Activated T-cell treated with anti-CD3 and anti-CD28 coated beads, Interleukin-2, amount 50 U/mL, for 72 hours (primary cell): Measurements from ENCODE around the gene PNMA3. TPM values are rescaled to one million over a fixed set of nuclear protein-coding genes. Genes with fewer than 3 reads are reported as not detected.
"Not testable (repeated sequence)": the region's sequence is repeated elsewhere in the genome, so short reads cannot be mapped to it uniquely, and the experiment has no call there.

Experiments used
- ATAC-seq, 2 donors: fragments of 150-1000 bp; cut with Tn5 transposase; replicated peaks in 1 of 2; 2 replicates each; pipeline ENCODE4 v1.10.0; 2021; ENCODE audit warnings: moderate library complexity in 2 of 2, mild to moderate bottlenecking in 1 of 2
- DNase-seq, 2 donors: peaks; one replicate each; pipeline ENCODE4 v3.0.0; 2021 to 2022; ENCODE audit warnings: mixed read lengths in 1 of 2
- H3K27ac Mint-ChIP-seq: one replicate; pipeline ENCODE4 v1.8.0; 2022; ENCODE audit warnings: mild to moderate bottlenecking, moderate library complexity, mixed read lengths
- H3K27me3 Mint-ChIP-seq: one replicate; pipeline ENCODE4 v1.8.0; 2022; ENCODE audit warnings: low read depth, mixed read lengths
- H3K36me3 Mint-ChIP-seq, 2 donors: one replicate each; pipeline ENCODE4 v1.8.0; 2022; ENCODE audit warnings: mixed read lengths in 2 of 2, mild to moderate bottlenecking in 1 of 2; ENCODE audit not compliant: insufficient read depth in 2 of 2
- H3K4me1 Mint-ChIP-seq: one replicate; pipeline ENCODE4 v1.8.0; 2022; ENCODE audit warnings: low read depth, mixed read lengths
- H3K4me3 Mint-ChIP-seq, 2 donors: one replicate each; pipeline ENCODE4 v1.8.0; 2022; ENCODE audit warnings: mild to moderate bottlenecking in 2 of 2, mixed read lengths in 2 of 2, moderate library complexity in 2 of 2
- H3K9me3 Mint-ChIP-seq, 2 donors: one replicate each; pipeline ENCODE4 v1.8.0; 2022; ENCODE audit warnings: mixed read lengths in 2 of 2
- total RNA-seq, 2 donors: library from RNA; stranded (reverse); gene quantifications; one replicate each; pipeline ENCODE4 v1.2.3, GENCODE V29; 2022

Gene PNMA3, protein sequence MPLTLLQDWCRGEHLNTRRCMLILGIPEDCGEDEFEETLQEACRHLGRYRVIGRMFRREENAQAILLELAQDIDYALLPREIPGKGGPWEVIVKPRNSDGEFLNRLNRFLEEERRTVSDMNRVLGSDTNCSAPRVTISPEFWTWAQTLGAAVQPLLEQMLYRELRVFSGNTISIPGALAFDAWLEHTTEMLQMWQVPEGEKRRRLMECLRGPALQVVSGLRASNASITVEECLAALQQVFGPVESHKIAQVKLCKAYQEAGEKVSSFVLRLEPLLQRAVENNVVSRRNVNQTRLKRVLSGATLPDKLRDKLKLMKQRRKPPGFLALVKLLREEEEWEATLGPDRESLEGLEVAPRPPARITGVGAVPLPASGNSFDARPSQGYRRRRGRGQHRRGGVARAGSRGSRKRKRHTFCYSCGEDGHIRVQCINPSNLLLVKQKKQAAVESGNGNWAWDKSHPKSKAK
- total RNA-seq: 1 to 10 TPM; 1.3 to 2.2 TPM

DNA sequence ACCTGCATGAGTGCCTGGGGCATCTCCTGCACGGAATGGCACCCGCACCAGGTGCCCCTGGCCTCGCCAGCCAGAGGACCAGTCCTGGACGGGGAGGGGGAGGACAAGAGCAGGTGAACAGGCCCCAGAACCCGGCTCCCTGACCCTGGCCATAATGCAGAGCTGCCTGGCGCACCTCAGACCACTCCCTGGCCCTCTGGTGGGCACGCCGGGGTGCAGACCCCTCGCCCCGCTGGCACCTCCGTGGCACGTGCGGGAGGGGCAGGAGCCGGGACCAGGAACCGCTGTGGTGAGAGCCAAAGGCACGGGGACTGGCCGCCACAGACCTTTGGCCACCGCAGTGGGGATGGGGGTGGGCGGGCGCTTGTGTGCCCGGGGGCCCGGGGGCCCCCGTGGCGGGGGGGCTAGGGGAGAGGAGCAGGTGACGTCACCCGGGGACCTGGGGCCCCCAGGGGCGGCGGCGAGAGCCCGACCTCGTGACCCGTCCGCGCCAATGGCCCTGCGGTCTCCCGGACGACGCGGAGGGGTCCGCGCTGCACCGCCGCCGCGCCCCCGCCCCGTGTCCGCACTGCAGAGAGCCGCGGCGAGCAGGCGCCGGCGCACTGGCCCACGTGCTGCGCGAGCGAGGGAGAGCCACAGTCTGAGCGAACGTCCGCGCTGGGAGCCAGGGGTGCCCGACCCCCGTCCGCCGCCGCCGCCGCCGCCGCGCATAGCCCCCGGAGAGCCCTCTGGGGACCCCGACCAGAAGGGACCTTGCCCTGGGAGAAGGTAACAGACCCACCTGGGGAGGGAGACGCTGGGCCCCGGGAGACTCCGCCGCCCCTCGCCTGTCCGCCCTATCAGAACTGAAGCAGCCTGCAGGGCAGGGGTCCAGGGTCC lies at the start of gene PNMA3:
PNMA3 (plus strand) TSS at position 600 of the 879 bp plus-strand sequence. CDS start 586 bp downstream, outside the sequence.
- no peaks in the 10 kb centered on the region for H3K36me3 Mint-ChIP-seq
- ATAC-seq (peak; percentile 40 to 49), DNase-seq (no peak)
- no peaks in the 10 kb centered on the region for H3K4me1 Mint-ChIP-seq
- peak within 1 kb of the TSS; percentile 16 to 51 for H3K4me3 Mint-ChIP-seq
- H3K27me3 Mint-ChIP-seq: no peaks in the 10 kb centered on the region
- no peaks in the 10 kb centered on the region for H3K9me3 Mint-ChIP-seq
- H3K27ac Mint-ChIP-seq: no peak within 1 kb of the TSS

DNA sequence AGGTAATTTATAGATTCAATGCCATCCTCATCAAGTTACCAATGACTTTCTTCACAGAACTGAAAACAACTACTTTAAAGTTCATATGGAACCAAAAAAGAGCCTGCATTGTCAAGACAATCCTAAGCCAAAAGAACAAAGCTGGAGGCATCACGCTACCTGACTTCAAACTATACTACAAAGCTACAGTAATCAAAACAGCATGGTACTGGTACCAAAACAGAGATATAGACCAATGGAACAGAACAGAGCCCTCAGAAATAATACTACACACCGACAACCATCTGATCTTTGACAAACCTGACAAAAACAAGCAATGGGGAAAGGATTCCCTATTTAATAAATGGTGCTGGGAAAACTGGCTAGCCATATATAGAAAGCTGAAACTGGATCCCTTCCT lies 39.1 kb upstream of the PNMA3 start:
- not testable (repeated sequence) for H3K36me3 Mint-ChIP-seq, ATAC-seq, H3K4me3 Mint-ChIP-seq, DNase-seq, H3K27ac Mint-ChIP-seq, H3K9me3 Mint-ChIP-seq, H3K4me1 Mint-ChIP-seq
- H3K27me3 Mint-ChIP-seq: peaks cover 49% of the 10 kb centered on the region

DNA sequence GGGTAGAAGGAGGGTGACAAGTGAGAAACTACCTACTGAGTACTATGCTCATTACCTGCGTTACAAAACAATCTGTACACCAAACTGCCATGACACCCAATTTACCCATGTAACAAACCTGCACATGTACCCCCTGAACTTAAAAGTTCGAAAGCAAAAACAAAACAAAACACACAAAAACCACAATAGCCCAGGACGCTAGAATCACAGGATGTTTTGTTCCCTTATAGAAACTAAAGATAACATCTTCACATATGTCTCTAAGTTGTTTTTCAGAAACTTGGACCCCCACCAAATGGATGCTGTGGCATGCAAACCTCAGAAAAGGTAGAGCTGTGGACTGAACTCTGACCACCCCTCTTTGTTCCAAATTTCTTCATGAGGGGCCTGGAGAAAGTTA lies 37.1 kb upstream of the PNMA3 start:
- H3K27me3 Mint-ChIP-seq: peaks cover 38% of the 10 kb centered on the region
- H3K36me3 Mint-ChIP-seq: peaks cover 2 to 6% of the 10 kb centered on the region in 2 donors
- peaks cover 0 to 3% of the 10 kb centered on the region in 2 donors for H3K9me3 Mint-ChIP-seq
- H3K4me1 Mint-ChIP-seq: no peaks in the 10 kb centered on the region
- DNase-seq (no peak), ATAC-seq (no peak)
- H3K27ac Mint-ChIP-seq: no peak overlapping the region
- no peak overlapping the region for H3K4me3 Mint-ChIP-seq

DNA sequence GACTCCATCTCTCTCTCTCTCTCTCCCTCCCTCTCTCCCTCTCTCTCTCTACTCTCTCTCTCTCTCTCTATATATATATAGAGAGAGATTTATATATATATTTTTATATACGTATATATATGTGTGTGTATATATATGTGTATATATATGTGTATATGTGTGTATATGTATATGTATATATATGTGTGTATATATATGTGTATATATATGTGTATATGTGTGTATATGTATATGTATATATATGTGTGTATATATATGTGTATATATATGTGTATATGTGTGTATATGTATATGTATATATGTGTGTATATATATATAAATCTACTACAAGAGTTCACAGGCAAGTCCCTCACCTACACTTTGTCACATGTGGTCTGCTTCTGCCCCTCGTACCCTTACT lies 29.8 kb upstream of the PNMA3 start:
- DNase-seq, H3K27me3 Mint-ChIP-seq, H3K36me3 Mint-ChIP-seq, ATAC-seq, H3K9me3 Mint-ChIP-seq, H3K4me3 Mint-ChIP-seq, H3K4me1 Mint-ChIP-seq, H3K27ac Mint-ChIP-seq: not testable (repeated sequence)

DNA sequence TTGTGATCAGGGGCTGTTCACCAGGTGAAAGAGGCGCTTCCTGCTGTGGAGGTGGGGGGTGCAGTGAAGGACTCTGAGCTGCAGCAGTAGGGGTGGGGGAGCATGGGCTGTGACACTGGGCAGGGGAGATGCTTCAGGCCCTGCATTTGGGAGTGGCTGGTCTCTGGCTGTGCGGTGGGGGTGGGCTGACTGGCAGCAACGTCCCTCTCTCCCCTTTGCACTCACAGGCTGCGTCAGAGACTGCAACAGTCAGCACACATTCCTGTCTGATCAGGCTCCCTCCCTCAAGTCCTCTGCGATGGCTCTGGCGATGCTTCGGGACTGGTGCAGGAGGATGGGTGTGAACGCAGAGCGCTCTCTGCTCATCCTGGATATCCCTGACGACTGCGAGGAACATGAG lies 27.8 kb upstream of the PNMA3 start:
- not testable (repeated sequence) for H3K4me3 Mint-ChIP-seq, H3K4me1 Mint-ChIP-seq, H3K27ac Mint-ChIP-seq, DNase-seq, ATAC-seq, H3K9me3 Mint-ChIP-seq, H3K36me3 Mint-ChIP-seq
- H3K27me3 Mint-ChIP-seq: peaks cover 11% of the 10 kb centered on the region

DNA sequence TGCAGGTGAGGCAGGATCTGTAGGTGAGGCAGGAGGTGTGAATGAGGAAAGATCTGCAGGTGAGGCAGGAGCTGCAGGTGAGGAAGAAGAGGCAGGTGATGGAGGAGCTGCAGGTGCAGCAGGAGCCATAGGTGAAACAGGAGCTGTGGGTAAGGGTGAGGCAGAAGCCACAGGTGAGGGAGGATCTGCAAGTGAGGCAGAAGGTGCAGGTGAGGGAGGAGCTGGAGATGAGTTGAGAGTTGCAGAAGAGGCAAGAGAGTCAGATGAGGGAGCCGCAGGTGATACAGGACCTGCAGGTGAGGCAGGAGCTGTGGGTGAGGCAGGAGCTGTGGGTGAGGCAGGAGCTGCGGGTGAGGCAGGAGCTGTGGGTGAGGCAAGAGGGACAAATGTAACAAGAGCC lies 27.1 kb upstream of the PNMA3 start:
- Mint-ChIP-seq H3K4me1 (no peaks in the 10 kb centered on the region), H3K4me3 (no peak overlapping the region), H3K36me3 (no peaks in the 10 kb centered on the region), H3K27me3 (peaks cover 17% of the 10 kb centered on the region), H3K9me3 (no peaks in the 10 kb centered on the region), H3K27ac (no peak overlapping the region)
- no peak for ATAC-seq
- no peak for DNase-seq

DNA sequence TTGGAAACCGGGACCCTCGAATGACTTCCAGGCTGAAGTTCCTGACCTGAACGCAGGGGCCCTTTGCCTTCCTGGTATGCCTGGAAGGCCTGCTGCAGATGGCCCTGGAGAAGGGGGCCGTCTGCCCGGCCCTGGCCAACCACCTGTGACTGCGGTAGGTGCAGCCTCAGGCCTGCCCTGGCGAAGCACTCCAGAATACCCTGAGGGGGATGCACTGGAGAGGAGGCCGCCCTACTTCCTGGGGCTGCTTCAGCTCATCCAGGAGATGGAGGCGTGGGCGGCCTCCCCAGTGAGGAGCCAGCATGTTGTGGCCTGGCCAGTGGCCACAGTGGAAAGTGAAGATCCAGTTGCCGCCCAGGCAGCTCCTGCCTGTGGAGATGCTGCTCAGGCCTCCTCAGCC lies 26.4 kb upstream of the PNMA3 start:
- Mint-ChIP-seq H3K36me3 (no peaks in the 10 kb centered on the region), H3K27ac (no peak overlapping the region), H3K4me1 (no peaks in the 10 kb centered on the region), H3K4me3 (no peak overlapping the region), H3K9me3 (no peaks in the 10 kb centered on the region), H3K27me3 (peaks cover 20% of the 10 kb centered on the region)
- no peak for ATAC-seq
- DNase-seq: no peak

DNA sequence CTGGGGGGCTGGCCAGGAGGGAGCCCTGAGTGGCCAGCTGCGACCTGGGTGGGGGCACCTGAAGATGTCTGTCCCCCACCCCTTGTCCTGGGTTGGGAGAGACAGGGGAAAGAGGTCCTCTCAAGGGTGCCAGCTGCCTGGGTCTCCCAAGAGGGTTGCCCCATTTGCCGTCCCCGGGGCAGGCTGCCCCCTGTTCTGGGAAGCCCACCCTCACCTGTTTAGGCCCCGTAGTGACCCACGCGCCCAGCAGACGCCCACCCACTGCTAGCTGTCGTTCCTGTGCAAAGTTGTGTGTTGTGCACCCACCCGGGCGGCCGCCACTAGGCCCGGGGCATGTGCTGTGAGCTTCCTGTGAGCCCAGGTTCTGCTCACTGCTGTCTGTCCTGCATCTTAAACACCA lies 25.5 kb upstream of the PNMA3 start:
- H3K4me1 Mint-ChIP-seq: no peaks in the 10 kb centered on the region
- H3K27ac Mint-ChIP-seq: no peak overlapping the region
- H3K36me3 Mint-ChIP-seq: no peaks in the 10 kb centered on the region
- no peak overlapping the region for H3K4me3 Mint-ChIP-seq
- no peaks in the 10 kb centered on the region for H3K9me3 Mint-ChIP-seq
- ATAC-seq (no peak), DNase-seq (no peak)
- peaks cover 20% of the 10 kb centered on the region for H3K27me3 Mint-ChIP-seq

DNA sequence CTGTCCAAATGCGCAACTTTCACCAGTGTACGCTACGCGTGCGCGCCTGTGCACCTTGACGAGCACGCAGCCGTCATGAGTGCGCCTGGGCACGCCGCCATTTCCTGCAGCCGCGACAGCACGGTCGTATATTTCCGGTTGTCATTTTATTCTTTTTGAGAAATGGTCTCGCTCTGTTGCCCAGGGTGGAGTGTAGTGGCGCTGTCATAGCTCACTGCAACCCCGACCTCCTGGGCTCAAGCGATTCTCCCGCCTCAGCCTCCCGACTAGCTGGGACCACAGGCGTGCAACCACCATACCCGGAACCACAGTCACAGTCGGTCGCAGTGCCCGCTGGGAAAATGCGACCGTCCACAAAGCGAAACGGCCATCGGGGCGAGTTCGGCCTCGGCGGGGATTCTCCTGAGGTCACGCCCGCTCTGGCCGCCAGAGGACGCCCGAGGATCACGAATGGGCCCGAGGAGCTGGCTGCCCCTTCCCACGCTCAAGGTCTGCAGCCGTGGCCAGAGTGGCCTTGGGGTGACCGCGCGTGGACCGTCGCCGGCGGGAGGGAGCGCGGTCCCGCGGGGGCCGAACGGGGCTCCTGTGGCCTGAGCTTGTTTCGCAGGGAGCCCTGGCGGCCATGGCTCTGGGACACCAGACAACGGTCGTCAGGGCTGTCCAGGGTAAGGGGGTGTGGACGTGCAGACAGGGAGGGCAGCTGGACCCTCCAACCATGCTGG lies 23.7 kb upstream of the PNMA3 start:
- DNase-seq: peak; percentile 72 to 83
- no peak overlapping the region for H3K27ac Mint-ChIP-seq
- peaks cover 20% of the 10 kb centered on the region for H3K27me3 Mint-ChIP-seq
- H3K9me3 Mint-ChIP-seq: no peaks in the 10 kb centered on the region
- peak overlapping the region; percentile 79 to 83 for H3K4me3 Mint-ChIP-seq
- no peaks in the 10 kb centered on the region for H3K4me1 Mint-ChIP-seq
- ATAC-seq: peak; percentile 78 to 89
- H3K36me3 Mint-ChIP-seq: no peaks in the 10 kb centered on the region

DNA sequence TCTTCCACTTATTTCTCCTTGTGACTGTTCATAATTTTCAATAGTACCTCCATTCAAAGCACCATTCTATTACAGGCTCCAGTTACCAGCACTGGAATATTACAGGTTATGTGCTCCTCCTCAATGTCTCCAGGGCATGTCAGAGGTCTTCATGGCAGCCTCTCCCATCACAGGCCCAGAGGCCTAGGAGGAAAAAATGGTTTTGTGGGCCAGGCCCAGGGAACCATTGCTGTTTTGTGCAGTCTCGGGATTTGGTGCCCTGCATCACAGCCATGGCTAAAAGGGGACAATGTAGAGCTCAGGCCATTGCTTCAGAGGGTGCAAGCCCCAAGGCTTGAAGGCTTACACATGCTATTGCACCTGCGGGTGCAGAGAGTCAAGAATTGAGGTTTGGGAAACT lies 7.2 kb upstream of the PNMA3 start:
- peaks cover 2 to 3% of the 10 kb centered on the region in 2 donors for H3K9me3 Mint-ChIP-seq
- no peak overlapping the region for H3K27ac Mint-ChIP-seq
- ATAC-seq (no peak), DNase-seq (no peak)
- H3K4me1 Mint-ChIP-seq: no peaks in the 10 kb centered on the region
- H3K27me3 Mint-ChIP-seq: no peaks in the 10 kb centered on the region
- H3K4me3 Mint-ChIP-seq: no peak overlapping the region
- H3K36me3 Mint-ChIP-seq: peaks cover 4 to 9% of the 10 kb centered on the region in 2 donors

DNA sequence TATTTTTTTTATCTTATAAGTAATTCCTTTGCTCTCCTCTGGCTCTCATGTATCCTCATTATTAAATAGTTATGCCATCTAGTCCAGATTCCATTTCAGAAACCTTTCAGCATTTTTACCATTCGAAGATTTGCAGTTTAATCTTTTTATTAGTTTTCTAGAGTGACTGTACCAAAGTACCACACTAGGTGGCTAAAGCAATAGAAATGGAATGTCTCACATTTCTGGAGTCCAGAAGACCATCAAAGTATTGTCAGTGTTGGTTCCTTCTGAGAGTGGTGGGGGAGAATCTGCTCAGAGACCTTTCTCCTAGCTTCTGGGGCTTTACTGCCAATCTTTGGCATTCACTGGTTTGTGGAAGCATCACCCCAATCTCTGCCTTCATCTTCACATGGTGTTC lies 3.7 kb upstream of the PNMA3 start:
- no peak for ATAC-seq
- no peaks in the 10 kb centered on the region for H3K4me1 Mint-ChIP-seq
- no peaks in the 10 kb centered on the region for H3K27me3 Mint-ChIP-seq
- H3K4me3 Mint-ChIP-seq: no peak overlapping the region
- no peak for DNase-seq
- peaks cover 2 to 3% of the 10 kb centered on the region in 2 donors for H3K9me3 Mint-ChIP-seq
- peaks cover 4 to 9% of the 10 kb centered on the region in 2 donors for H3K36me3 Mint-ChIP-seq
- no peak overlapping the region for H3K27ac Mint-ChIP-seq

DNA sequence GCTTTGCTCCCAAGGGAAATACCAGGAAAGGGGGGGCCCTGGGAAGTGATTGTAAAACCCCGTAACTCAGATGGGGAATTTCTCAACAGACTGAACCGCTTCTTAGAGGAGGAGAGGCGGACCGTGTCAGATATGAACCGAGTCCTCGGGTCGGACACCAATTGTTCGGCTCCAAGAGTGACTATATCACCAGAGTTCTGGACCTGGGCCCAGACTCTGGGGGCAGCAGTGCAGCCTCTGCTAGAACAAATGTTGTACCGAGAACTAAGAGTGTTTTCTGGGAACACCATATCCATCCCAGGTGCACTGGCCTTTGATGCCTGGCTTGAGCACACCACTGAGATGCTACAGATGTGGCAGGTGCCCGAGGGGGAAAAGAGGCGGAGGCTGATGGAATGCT lies 1.0 kb downstream of the PNMA3 start:
- H3K27me3 Mint-ChIP-seq: no peaks in the 10 kb centered on the region
- no peak overlapping the region for H3K4me3 Mint-ChIP-seq
- ATAC-seq: no peak
- no peak overlapping the region for H3K27ac Mint-ChIP-seq
- H3K9me3 Mint-ChIP-seq: no peaks in the 10 kb centered on the region
- H3K4me1 Mint-ChIP-seq: no peaks in the 10 kb centered on the region
- H3K36me3 Mint-ChIP-seq: no peaks in the 10 kb centered on the region
- DNase-seq: no peak
